NCI-H1105 treated with DMSO at 0.1 percent for 48 hours (cell line): Measurements from ENCODE around the gene NUP210L.
"Not testable (repeated sequence)": the region's sequence is repeated elsewhere in the genome, so short reads cannot be mapped to it uniquely, and the experiment has no call there.

Source experiments
- DNase-seq: peaks from one replicate; lab custom pipeline; 2025; lab: John Stamatoyannopoulos, UW

NUP210L gene

GRCh38 chr1:153991806-153992205 lies 163.1 kb downstream of the NUP210L start:
- no peak for DNase-seq

GRCh38 chr1:153991151-153991630 lies 163.7 kb downstream of the NUP210L start:
- no peak for DNase-seq

GRCh38 chr1:153990468-153991150 lies 164.3 kb downstream of the NUP210L start, which contains the start of gene RPS27:
RPS27 (plus strand) TSS chr1:153990762; CDS start chr1:153990797, 35 bp downstream.
- DNase-seq, result peak; percentile 99

- DNase-seq, result no peak
Observed at GRCh38 chr1:153987621-153988020, 167.3 kb downstream of the NUP210L start.

- peak; percentile 82 for DNase-seq
Observed at GRCh38 chr1:153985941-153986761, 168.7 kb downstream of the NUP210L start, which contains the start of gene RAB13. RAB13 (minus strand) TSS chr1:153986339; CDS start chr1:153986236, 103 bp downstream.

GRCh38 chr1:153985341-153985912 lies 169.4 kb downstream of the NUP210L start:
- no peak for DNase-seq

- DNase-seq, result no peak
Observed at GRCh38 chr1:153984123-153984894, 170.6 kb downstream of the NUP210L start.

GRCh38 chr1:153981735-153982134 lies 173.1 kb downstream of the NUP210L start:
- not testable (repeated sequence) for DNase-seq

GRCh38 chr1:153979091-153979490 lies 175.8 kb downstream of the NUP210L start:
- not testable (repeated sequence) for DNase-seq

GRCh38 chr1:153978274-153978909 lies 176.5 kb downstream of the NUP210L start:
- DNase-seq, result no peak

- DNase-seq, result peak; percentile 87
Observed at GRCh38 chr1:153977250-153978240, 177.3 kb downstream of the NUP210L start, which contains the start of gene JTB. JTB (minus strand) TSS chr1:153977674; CDS start chr1:153977252, 422 bp downstream.

- no peak for DNase-seq
Observed at GRCh38 chr1:153976819-153977249, 178.0 kb downstream of the NUP210L start.

GRCh38 chr1:153973525-153973924 lies 181.3 kb downstream of the NUP210L start:
- no peak for DNase-seq

GRCh38 chr1:153973071-153973470 lies 181.8 kb downstream of the NUP210L start:
- no peak for DNase-seq

- DNase-seq, result no peak
Observed at GRCh38 chr1:153970346-153970745, 184.5 kb downstream of the NUP210L start.

- DNase-seq, result no peak
Observed at GRCh38 chr1:153968972-153969371, 185.9 kb downstream of the NUP210L start.

GRCh38 chr1:153968408-153968807 lies 186.5 kb downstream of the NUP210L start:
- no peak for DNase-seq

- DNase-seq, result no peak
Observed at GRCh38 chr1:153968000-153968363, 186.9 kb downstream of the NUP210L start.

- peak; percentile 99 for DNase-seq
Observed at GRCh38 chr1:153967107-153967999, 187.5 kb downstream of the NUP210L start, which contains the start of gene CREB3L4. CREB3L4 (plus strand) TSS chr1:153967902; CDS start chr1:153968526, 624 bp downstream.
